Esophagus (tissue), 2 donors: ENCODE measurements around the gene GATAD2B. TPM values are rescaled to one million over a fixed set of nuclear protein-coding genes. Genes with fewer than 3 reads are reported as not detected.

Source experiments
- H3K27ac ChIP-seq, 2 donors: one replicate each; pipeline ENCODE4 v1.5.1; 2013; ENCODE audit warnings: low read depth in 2 of 2, mild to moderate bottlenecking in 2 of 2, inconsistent platforms in 1 of 2, low read length in 1 of 2, moderate library complexity in 1 of 2
- H3K27me3 ChIP-seq, 2 donors: one replicate each; pipeline ENCODE4 v1.6.1; 2013; ENCODE audit warnings: low read length in 2 of 2, control low read depth in 1 of 2, mild to moderate bottlenecking in 1 of 2; ENCODE audit not compliant: insufficient read depth in 2 of 2, control insufficient read depth in 1 of 2
- H3K36me3 ChIP-seq, 2 donors: one replicate each; pipeline ENCODE4 v1.6.1; 2013; ENCODE audit warnings: low read length in 1 of 2; ENCODE audit not compliant: control insufficient read depth in 2 of 2, insufficient read depth in 2 of 2
- H3K4me1 ChIP-seq, 2 donors: one replicate each; pipeline ENCODE4 v1.6.1; 2013; ENCODE audit warnings: low read length in 1 of 2; ENCODE audit not compliant: control insufficient read depth in 2 of 2, insufficient read depth in 2 of 2
- H3K4me3 ChIP-seq, 2 donors: one replicate each; pipeline ENCODE4 v1.5.1; 2013; ENCODE audit warnings: low read length in 2 of 2, mild to moderate bottlenecking in 2 of 2, low read depth in 1 of 2, moderate library complexity in 1 of 2
- H3K9me3 ChIP-seq, 2 donors: one replicate each; pipeline ENCODE4 v1.6.1; 2013; ENCODE audit warnings: mild to moderate bottlenecking in 2 of 2, low read depth in 1 of 2, low read length in 1 of 2, moderate library complexity in 1 of 2; ENCODE audit not compliant: control insufficient read depth in 2 of 2, insufficient read depth in 1 of 2
- WGBS, 2 donors: extraction: QIAGEN DNeasy Blood & Tissue Kit; methylation state at CpG; one replicate each; pipeline ENCODE4 v1.1.7; 2013; 5-methylcytosine and 5-hydroxymethylcytosine counted together
- polyA plus RNA-seq, 2 donors: library from polyadenylated mRNA; stranded (reverse); fragments of 200-250 nt; gene quantifications; one replicate each; pipeline ENCODE4 v1.2.3, GENCODE V29; 2013
- donor health status: healthy with polysubstance abuse.
- donor health status: Bipolar disorder and iron deficiency.

Gene GATAD2B
- polyA plus RNA-seq, 2 donors: 3.2 to 4.4 TPM

GRCh38 chr1:153953859-153954365, 31.1 kb upstream of the GATAD2B start:
- Histone ChIP-seq H3K27ac (no peak overlapping the region), H3K9me3 (no peaks in the 10 kb centered on the region), H3K36me3 (peaks cover 13 to 30% of the 10 kb centered on the region in 2 donors), H3K4me3 (no peak overlapping the region), H3K27me3 (no peaks in the 10 kb centered on the region), H3K4me1 (peaks cover 4 to 10% of the 10 kb centered on the region in 2 donors)
- WGBS, 2 donors: 76 to 77% methylated on average over 4 of the region's 4 CpGs

- WGBS, 2 donors: 84 to 92% methylated on average over 2 of the region's 2 CpGs
- no peaks in the 10 kb centered on the region for H3K9me3 ChIP-seq
- no peak overlapping the region for H3K27ac ChIP-seq
- H3K27me3 ChIP-seq: no peaks in the 10 kb centered on the region
- peaks cover 4 to 8% of the 10 kb centered on the region in 2 donors for H3K4me1 ChIP-seq
- peaks cover 13 to 42% of the 10 kb centered on the region in 2 donors for H3K36me3 ChIP-seq
- no peak overlapping the region for H3K4me3 ChIP-seq
These were observed 29.0 kb upstream of the GATAD2B start for GRCh38 chr1:153951801-153952200.

GRCh38 chr1:153951183-153951582, 28.4 kb upstream of the GATAD2B start:
- WGBS, 2 donors: 86 to 92% methylated on average over 11 of the region's 11 CpGs
- no peak overlapping the region for H3K4me3 ChIP-seq
- peaks cover 3 to 4% of the 10 kb centered on the region in 2 donors for H3K4me1 ChIP-seq
- no peaks in the 10 kb centered on the region for H3K27me3 ChIP-seq
- peaks cover 13 to 42% of the 10 kb centered on the region in 2 donors for H3K36me3 ChIP-seq
- no peak overlapping the region for H3K27ac ChIP-seq
- no peaks in the 10 kb centered on the region for H3K9me3 ChIP-seq

GRCh38 chr1:153946622-153947241, 24.0 kb upstream of the GATAD2B start, which contains the start of gene DENND4B:
Gene DENND4B (minus strand): TSS chr1:153946718. CDS start chr1:153944374, 2,344 bp downstream.
- Histone ChIP-seq H3K4me3 (peak within 1 kb of the TSS; percentile 86 to 90), H3K27me3 (no peaks in the 10 kb centered on the region), H3K27ac (peak within 1 kb of the TSS; percentile 91 to 92), H3K4me1 (peaks cover 0 to 15% of the 10 kb centered on the region in 2 donors), H3K36me3 (peaks cover 6 to 37% of the 10 kb centered on the region in 2 donors), H3K9me3 (no peaks in the 10 kb centered on the region)
- WGBS, 2 donors: 7 to 13% methylated on average over 20 to 28 of the region's 28 CpGs

GRCh38 chr1:153945795-153946621, 23.2 kb upstream of the GATAD2B start:
- Histone ChIP-seq H3K27ac (peak overlapping the region; percentile 91 to 92), H3K4me1 (peaks cover 0 to 15% of the 10 kb centered on the region in 2 donors), H3K27me3 (no peaks in the 10 kb centered on the region), H3K9me3 (no peaks in the 10 kb centered on the region), H3K4me3 (peak overlapping the region; percentile 86 to 90), H3K36me3 (peaks cover 6 to 33% of the 10 kb centered on the region in 2 donors)
- WGBS, 2 donors: 0 to 2% methylated on average over 17 to 95 of the region's 95 CpGs

GRCh38 chr1:153945131-153945794, 22.5 kb upstream of the GATAD2B start:
- Histone ChIP-seq H3K27me3 (no peaks in the 10 kb centered on the region), H3K27ac (peak overlapping the region; percentile 91 to 92), H3K4me3 (peak overlapping the region; percentile 86 to 90), H3K4me1 (peaks cover 0 to 15% of the 10 kb centered on the region in 2 donors), H3K36me3 (peaks cover 8 to 38% of the 10 kb centered on the region in 2 donors), H3K9me3 (no peaks in the 10 kb centered on the region)
- 27 to 31% methylated on average over 11 to 12 of the region's 12 CpGs for WGBS, 2 donors

- peaks cover 0 to 15% of the 10 kb centered on the region in 2 donors for H3K4me1 ChIP-seq
- peaks cover 8 to 40% of the 10 kb centered on the region in 2 donors for H3K36me3 ChIP-seq
- H3K27me3 ChIP-seq: no peaks in the 10 kb centered on the region
- 50 to 60% methylated on average over 3 of the region's 3 CpGs for WGBS, 2 donors
- peak overlapping the region; percentile 17 to 86 for H3K4me3 ChIP-seq
- H3K27ac ChIP-seq: peak overlapping the region; percentile 91 to 92
- H3K9me3 ChIP-seq: no peaks in the 10 kb centered on the region
These were observed 22.0 kb upstream of the GATAD2B start for GRCh38 chr1:153944827-153945117.

- H3K36me3 ChIP-seq: peaks cover 8 to 44% of the 10 kb centered on the region in 2 donors
- H3K27me3 ChIP-seq: no peaks in the 10 kb centered on the region
- 81 to 88% methylated on average over 15 of the region's 15 CpGs for WGBS, 2 donors
- no peaks in the 10 kb centered on the region for H3K9me3 ChIP-seq
- peak overlapping the region; percentile 3 to 92 for H3K27ac ChIP-seq
- H3K4me3 ChIP-seq: no peak overlapping the region
- H3K4me1 ChIP-seq: peaks cover 0 to 15% of the 10 kb centered on the region in 2 donors
These were observed 21.4 kb upstream of the GATAD2B start for GRCh38 chr1:153944005-153944826.
